GM19099 (cell line): Measurements from ENCODE around the gene UBE4B.

Experiments
- POLR2A ChIP-seq: IDR thresholded peaks from 3 replicates; pipeline ENCODE4 v1.6.1; 2011; ENCODE audit warnings: low read depth; ENCODE audit not compliant: insufficient read length; ENCODE audit errors: extremely low read depth

The UBE4B gene

DNA sequence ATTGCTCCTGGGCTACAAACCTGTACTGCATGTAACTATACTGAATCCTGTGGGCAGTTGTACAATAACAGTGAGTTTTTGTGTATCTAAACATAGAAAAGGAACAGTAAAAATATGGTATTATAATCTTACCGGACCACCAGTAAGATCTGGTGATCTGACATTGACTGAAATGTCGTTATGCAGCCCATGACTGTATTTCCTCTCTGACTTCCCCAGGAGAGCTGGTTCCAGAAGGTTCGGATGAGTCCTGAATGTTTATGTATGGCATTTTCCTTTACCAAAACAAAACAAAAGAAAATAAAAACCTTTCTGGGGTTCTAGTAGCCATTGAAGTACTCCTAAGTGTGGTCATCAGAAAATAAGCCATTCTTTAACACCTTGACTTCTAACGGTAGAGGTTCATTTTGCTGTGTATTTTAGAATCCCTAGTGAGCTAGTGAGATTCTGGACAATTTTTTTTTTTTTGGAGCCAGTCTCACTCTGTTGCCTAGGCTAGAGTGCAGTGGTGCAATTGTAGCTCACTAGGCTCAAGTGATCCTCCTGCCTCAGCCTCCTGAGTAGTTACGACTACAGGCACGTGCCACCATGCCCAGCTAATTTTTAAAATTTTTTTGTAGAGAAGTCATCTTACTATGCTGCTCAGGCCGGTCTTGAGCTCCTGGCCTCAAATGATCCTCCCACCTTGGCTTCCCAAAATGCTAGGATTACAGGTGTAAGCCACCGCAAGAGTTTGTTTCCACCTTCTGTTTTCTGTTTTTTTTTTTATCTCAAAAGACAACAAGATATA is 27.7 kb downstream of the UBE4B start:
- no peak for TF ChIP-seq POLR2A

GRCh38 chr1:10061276-10061675 is 28.5 kb downstream of the UBE4B start:
- TF ChIP-seq POLR2A: no peak

DNA sequence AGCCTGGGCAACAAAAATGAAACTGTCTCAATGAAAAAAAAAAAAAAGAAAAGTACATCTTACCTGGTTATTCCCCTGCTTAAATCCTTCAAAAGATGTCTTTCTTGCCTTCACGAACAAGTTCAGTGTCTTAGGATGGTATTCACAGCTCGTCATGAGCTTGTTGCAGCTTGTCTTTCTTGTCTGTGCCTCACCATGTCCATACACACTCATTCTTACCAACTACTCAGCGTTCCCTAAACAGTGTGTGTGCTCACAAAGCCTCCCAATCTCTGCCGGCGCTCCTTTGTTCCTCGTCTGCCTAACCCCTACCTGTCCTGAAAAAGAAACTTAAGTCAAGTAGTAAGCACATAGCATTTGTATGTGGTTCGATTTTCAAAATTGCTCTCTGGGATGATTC is 31.1 kb downstream of the UBE4B start:
- no peak for TF ChIP-seq POLR2A

DNA sequence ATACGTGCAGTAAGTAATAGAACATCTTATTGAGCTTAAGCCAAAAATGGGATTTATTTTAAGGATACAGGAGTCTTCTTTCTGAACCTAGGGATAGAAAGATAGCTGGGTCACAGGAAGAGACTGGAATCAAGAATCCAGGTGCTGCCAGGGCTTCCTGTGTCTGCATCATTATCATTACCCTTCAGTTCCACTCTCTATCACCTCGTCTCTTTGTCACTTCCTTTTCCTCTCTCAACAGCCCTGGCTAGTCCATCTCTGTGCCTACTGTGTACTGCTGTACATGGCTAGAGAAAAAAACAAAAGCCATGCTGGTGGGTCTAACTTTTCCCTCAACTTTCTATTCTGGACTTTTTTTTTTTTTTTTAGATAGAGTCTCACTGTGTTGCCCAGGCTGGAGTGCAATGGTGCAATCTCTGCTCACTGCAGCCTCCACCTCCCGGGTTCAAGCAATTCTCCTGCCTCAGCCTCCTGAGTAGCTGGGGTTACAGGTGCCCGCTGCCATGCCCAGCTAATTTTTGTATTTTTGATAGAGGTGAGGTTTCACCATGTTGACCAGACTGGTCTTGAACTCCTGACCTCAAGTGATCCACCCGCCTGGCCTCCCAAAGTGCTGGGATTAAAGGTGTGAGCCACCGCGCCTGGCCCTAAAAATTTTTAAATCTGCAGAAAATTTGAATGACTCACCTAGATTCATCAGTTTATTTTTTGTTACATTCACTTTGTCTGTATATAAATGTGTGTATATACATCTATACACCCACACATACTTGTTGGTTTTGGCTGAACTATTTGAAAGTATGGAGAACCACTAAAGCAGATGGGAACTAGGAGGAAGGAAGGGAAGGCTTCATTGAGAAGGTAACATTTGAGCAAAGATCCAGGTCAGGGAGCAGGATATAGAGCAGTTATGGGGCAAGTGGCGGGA is 31.9 kb downstream of the UBE4B start:
- TF ChIP-seq POLR2A: no peak

- no peak for TF ChIP-seq POLR2A
These were observed 32.6 kb downstream of the UBE4B start for GRCh38 chr1:10065344-10065685.

GRCh38 chr1:10065760-10066159 is 33.0 kb downstream of the UBE4B start:
- no peak for TF ChIP-seq POLR2A

GRCh38 chr1:10068605-10069294 is 36.0 kb downstream of the UBE4B start:
- no peak for TF ChIP-seq POLR2A

DNA sequence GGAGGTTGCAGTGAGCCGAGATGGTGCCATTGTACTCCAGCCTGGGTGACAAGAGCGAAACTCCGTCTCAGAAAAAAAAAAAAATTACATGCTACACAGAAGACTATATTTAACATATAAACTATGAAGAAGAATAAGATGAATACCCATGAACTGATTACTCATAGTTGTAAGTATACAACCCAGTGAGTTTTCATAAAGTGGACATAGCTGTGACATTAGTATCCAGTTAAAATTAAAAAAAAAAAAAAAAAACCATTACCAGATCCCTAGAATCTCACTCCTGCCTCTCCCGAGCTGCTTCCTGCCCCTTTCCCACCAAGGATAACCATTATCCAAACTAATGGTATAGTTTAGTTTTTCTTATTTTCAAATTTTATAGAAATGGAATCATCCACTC is 37.4 kb downstream of the UBE4B start:
- TF ChIP-seq POLR2A: no peak

DNA sequence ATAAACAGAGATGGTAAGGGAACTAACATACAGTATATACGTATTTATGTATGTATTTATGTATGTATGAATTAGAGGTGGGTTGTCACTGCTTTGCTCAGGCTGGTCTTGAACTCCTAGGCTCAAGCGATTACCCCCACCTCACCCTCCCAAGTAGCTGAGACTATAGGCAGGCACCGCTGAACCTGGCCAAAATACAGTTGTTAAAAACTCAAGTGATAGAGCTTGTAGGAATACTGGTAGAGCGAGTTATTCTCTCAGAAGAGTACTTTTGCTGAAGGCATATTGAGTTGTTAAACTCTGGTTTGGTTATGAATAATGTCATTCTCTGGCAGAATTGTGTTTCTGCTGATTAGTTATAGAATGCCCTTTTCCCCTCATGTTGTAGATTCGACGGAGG is 38.9 kb downstream of the UBE4B start:
- no peak for TF ChIP-seq POLR2A

- no peak for TF ChIP-seq POLR2A
These were observed 41.5 kb downstream of the UBE4B start for GRCh38 chr1:10074059-10074851.

DNA sequence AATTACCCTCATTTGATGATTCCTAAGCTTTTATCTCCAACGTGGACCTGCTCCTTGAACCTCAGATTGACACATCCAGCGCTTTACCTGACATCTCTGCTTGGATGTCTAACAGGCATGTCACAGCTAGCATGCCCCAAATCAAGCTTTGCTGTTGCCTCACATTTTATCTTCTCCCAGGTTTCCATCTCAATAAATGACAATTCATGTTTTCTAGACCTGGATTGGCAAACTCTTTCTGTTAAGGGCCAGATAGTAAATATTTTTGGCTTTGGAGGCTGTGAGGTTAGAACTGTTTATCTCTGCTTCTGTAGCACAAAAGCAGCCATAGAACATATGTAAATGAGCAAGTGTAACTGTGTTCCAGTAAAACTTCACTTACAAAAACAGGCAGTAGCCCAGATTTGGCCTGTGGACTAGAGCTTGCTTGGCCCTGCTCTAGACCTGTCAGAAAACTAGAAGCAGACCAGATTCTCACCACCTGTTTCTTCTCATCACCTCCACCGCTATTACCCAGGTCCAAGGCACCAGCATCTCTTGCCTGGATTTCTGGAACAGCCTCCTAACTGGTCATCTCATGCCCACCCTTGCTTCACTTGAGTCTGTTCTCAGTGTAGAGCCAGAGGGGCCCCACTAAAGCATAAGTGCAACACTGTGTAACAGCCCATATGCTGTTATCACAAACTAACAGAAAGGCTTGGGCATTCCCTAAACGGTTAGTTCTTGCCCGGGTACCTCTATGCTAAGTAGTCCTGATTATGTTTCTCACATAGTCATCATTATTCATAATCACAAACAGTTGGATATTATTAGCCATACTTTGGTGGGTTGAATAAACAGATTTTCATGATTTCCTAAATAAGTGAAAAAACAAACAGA is 42.3 kb downstream of the UBE4B start:
- TF ChIP-seq POLR2A: no peak

GRCh38 chr1:10075732-10076131 is 43.0 kb downstream of the UBE4B start:
- TF ChIP-seq POLR2A: no peak

DNA sequence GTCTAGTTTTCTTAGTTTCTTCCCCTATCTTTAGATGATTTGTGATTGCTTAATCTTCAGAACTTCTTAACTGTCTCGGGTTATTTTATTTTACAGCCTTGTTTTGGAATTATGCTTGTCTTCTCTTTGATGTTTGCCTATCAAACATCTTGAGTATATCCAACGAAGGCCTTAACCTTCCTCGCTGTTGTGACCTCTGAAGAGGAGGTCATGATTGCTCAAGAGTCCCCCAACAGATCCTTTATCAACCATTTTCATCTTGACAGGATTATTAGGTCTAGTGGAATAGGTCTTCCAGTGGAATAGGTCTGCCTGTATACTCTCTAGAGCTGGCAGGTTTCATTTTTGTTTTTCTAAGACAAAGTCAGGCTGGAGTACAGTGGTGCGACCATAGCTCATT is 45.7 kb downstream of the UBE4B start:
- TF ChIP-seq POLR2A: no peak

DNA sequence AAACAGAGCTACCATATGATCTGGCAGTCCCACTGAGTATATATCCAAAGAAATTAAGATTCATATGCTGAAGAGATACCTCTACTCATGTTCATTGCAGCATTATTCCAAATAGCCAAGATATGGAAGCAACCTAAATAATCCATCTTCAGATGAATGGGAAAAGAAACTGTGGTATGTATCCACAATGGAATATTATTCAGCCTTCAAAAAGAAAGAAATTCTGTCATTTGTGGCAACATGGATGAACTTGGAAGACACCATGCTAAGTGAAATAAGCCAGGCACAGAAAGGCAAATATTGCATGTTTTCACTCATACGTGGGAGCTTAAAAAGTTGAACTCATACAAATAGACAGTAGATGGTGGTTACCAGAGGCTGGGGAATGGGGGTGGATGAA is 47.8 kb downstream of the UBE4B start:
- no peak for TF ChIP-seq POLR2A
